Liver (tissue), 9 donors: Measurements from ENCODE around the gene RET. TPM values are rescaled to one million over a fixed set of nuclear protein-coding genes. Genes with fewer than 3 reads are reported as not detected.

ENCODE experiments used
- DNase-seq: peaks from one replicate; pipeline ENCODE4 v3.0.0-alpha.2; 2017; ENCODE audit warnings: low spot score
- H3K27ac ChIP-seq, 2 donors: one replicate each; pipeline ENCODE4 v1.7.0; 2013; ENCODE audit warnings: inconsistent platforms in 2 of 2, low read length in 2 of 2, control low read depth in 1 of 2, low read depth in 1 of 2, mild to moderate bottlenecking in 1 of 2
- H3K27me3 ChIP-seq, 4 donors: one replicate each; pipeline versions ENCODE4 v1.6.1 to v1.7.0; 2013; ENCODE audit warnings: low read length in 3 of 4, inconsistent platforms in 1 of 4, mild to moderate bottlenecking in 1 of 4, moderate library complexity in 1 of 4; ENCODE audit not compliant: control insufficient read depth in 4 of 4, insufficient read depth in 4 of 4
- H3K36me3 ChIP-seq, 4 donors: one replicate each; pipeline versions ENCODE4 v1.6.1 to v1.7.0; 2013; ENCODE audit warnings: low read length in 3 of 4, mild to moderate bottlenecking in 3 of 4, low read depth in 1 of 4, moderate library complexity in 1 of 4; ENCODE audit not compliant: control insufficient read depth in 4 of 4, insufficient read depth in 3 of 4
- H3K4me1 ChIP-seq, 4 donors: one replicate each; pipeline versions ENCODE4 v1.6.1 to v1.7.0; 2013; ENCODE audit warnings: low read length in 3 of 4, mild to moderate bottlenecking in 3 of 4, moderate library complexity in 1 of 4; ENCODE audit not compliant: control insufficient read depth in 4 of 4, insufficient read depth in 4 of 4
- H3K4me3 ChIP-seq, 3 donors: one replicate each; pipeline versions ENCODE4 v1.6.1 to v1.7.0; 2013; ENCODE audit warnings: low read length in 3 of 3, control low read depth in 1 of 3, low read depth in 1 of 3, mild to moderate bottlenecking in 1 of 3
- H3K9ac ChIP-seq, 2 donors: one replicate each; pipeline ENCODE4 v1.7.0; 2013; ENCODE audit warnings: low read length in 2 of 2, mild to moderate bottlenecking in 2 of 2, moderate library complexity in 2 of 2, control low read depth in 1 of 2, low read depth in 1 of 2
- H3K9me3 ChIP-seq, 4 donors: one replicate each; pipeline versions ENCODE4 v1.6.1 to v1.7.0; 2013; ENCODE audit warnings: low read length in 3 of 4; ENCODE audit not compliant: control insufficient read depth in 4 of 4
- EGR1 ChIP-seq, 2 donors: IDR thresholded peaks; 2 replicates each; pipeline ENCODE4 v1.6.1; 2016 to 2018; ENCODE audit warnings: antibody characterized with exemption in 2 of 2, low read depth in 2 of 2
- FOXA1 ChIP-seq: IDR thresholded peaks from 2 replicates; pipeline ENCODE4 v1.6.1; 2016; ENCODE audit warnings: antibody characterized with exemption
- FOXA2 ChIP-seq: IDR thresholded peaks from 2 replicates; pipeline ENCODE4 v1.6.1; 2016; ENCODE audit warnings: antibody characterized with exemption
- GABPA ChIP-seq, 2 donors: IDR thresholded peaks in 1 of 2; conservative IDR thresholded peaks in 1 of 2; 2 replicates each; pipeline ENCODE4 v1.6.1; 2016; ENCODE audit warnings: antibody characterized with exemption in 2 of 2, mild to moderate bottlenecking in 1 of 2, moderate library complexity in 1 of 2
- HNF4A ChIP-seq, 2 donors: conservative IDR thresholded peaks; 2 replicates each; pipeline ENCODE4 v1.6.1; 2016; ENCODE audit warnings: antibody characterized with exemption in 2 of 2, mild to moderate bottlenecking in 2 of 2
- HNF4G ChIP-seq: IDR thresholded peaks from 2 replicates; pipeline ENCODE4 v1.6.1; 2016; ENCODE audit warnings: antibody characterized with exemption
- JUND ChIP-seq, 2 donors: IDR thresholded peaks; 2 replicates each; pipeline ENCODE4 v1.6.1; 2016; ENCODE audit warnings: antibody characterized with exemption in 2 of 2
- NR2F2 ChIP-seq: IDR thresholded peaks from 2 replicates; pipeline ENCODE4 v1.6.1; 2016; ENCODE audit warnings: antibody characterized with exemption
- RAD21 ChIP-seq, 2 donors: IDR thresholded peaks; 2 replicates each; pipeline ENCODE4 v1.6.1; 2016; ENCODE audit warnings: antibody characterized with exemption in 2 of 2, mild to moderate bottlenecking in 2 of 2
- RXRA ChIP-seq, 2 donors: IDR thresholded peaks; 2 replicates each; pipeline ENCODE4 v1.6.1; 2017 to 2018; ENCODE audit warnings: antibody characterized with exemption in 2 of 2, mild to moderate bottlenecking in 1 of 2
- SP1 ChIP-seq: IDR thresholded peaks from 2 replicates; pipeline ENCODE4 v1.6.1; 2018; ENCODE audit warnings: antibody characterized with exemption, mild to moderate bottlenecking
- TAF1 ChIP-seq: conservative IDR thresholded peaks from 2 replicates; pipeline ENCODE4 v1.6.1; 2016; ENCODE audit warnings: antibody characterized with exemption, mild to moderate bottlenecking
- YY1 ChIP-seq: IDR thresholded peaks from 2 replicates; pipeline ENCODE4 v1.6.1; 2016; ENCODE audit warnings: antibody characterized with exemption, mild to moderate bottlenecking
- WGBS: extraction: QIAGEN DNeasy Blood & Tissue Kit; methylation state at CpG from one replicate; pipeline ENCODE4 v1.1.7; 2013; 5-methylcytosine and 5-hydroxymethylcytosine counted together
- polyA plus RNA-seq, 2 donors: library from polyadenylated mRNA; stranded (reverse) in 1 of 2; unstranded in 1 of 2; fragments of 200-250 nt in 1 of 2; fragments of >200 nt in 1 of 2; fragmentation: Nextera tagmentation in 1 of 2; extraction: Ambion mirVana in 1 of 2; gene quantifications; one replicate each; pipeline versions ENCODE4 v1.2.1 to v1.2.3, GENCODE V29; 2013 to 2015
- total RNA-seq, 2 donors: library from RNA; depleted of rRNA; stranded (reverse); fragments of >200 nt; gene quantifications; one replicate each; pipeline ENCODE4 v1.2.3, GENCODE V29; 2014
- TF ChIP-seq, protein P1 (sequence below): fragments of 150-350 bp; IDR thresholded peaks from 2 replicates; pipeline ENCODE4 v1.5.1; 2017; ENCODE audit warnings: improper control_type of control experiment, low read depth, low read length; ENCODE audit not compliant: missing input control
- TF ChIP-seq, protein P2 (sequence below): IDR thresholded peaks from 2 replicates; pipeline ENCODE4 v1.6.1; 2016; ENCODE audit warnings: antibody characterized with exemption
- TF ChIP-seq, protein P3 (sequence below): IDR thresholded peaks from 2 replicates; pipeline ENCODE4 v1.6.1; 2016; ENCODE audit warnings: antibody characterized with exemption
- TF ChIP-seq, protein P4 (sequence below): IDR thresholded peaks from 2 replicates; pipeline ENCODE4 v1.6.1; 2016; ENCODE audit warnings: antibody characterized with exemption
- TF ChIP-seq, protein P5 (sequence below): IDR thresholded peaks from 2 replicates; pipeline ENCODE4 v1.6.1; 2016; ENCODE audit warnings: antibody characterized with exemption, mild to moderate bottlenecking
- donor health status: healthy.
- donor health status: healthy.
- donor health status: healthy.
- donor health status: healthy.
- donor health status: healthy.

RET gene
- total and polyA plus RNA-seq, 4 donors = 0.09 to 2.5 (median 0.33) TPM; not detected in 1

DNA sequence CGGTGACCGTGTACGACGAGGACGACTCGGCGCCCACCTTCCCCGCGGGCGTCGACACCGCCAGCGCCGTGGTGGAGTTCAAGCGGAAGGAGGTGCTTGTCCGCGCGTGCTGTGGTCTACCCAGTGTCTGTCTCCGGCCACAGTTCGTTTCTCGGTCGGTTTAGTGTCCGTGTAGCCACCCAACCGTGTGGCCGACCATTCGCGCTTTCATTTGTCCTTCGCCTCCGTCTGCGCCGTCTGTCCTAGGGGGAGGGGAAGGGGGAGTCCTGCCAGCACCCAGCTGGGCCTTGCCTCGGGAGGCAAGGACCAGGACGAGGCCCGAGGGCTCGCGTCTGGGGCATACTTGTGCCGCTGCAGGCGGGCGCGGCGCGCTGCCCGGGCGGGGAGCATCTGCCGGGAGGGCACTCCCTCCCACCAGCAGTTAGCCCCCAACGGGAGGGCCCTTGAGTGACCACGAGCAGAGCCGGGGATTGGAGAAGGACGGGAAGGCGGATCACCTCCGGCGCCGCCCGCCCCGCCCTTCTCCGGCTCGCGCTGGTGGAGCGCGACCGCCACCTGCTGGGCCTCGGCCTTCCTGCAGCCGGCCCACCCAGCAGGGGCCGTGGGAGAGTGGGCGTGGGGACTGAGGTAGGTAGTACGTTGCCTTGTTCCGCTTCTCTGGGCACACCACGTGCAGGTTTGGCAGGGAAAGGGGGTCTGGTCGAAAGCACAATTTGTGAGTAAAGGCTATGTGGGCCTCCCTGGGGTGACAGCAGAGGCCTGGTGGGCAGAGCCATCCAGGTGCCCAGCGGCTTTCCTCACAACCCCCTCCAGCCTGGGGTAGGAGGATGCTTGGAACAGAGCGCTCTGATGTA is 28.5 kb downstream of the RET start:
- no peaks in the 10 kb centered on the region for H3K9me3 ChIP-seq
- no peaks in the 10 kb centered on the region for H3K36me3 ChIP-seq
- no peaks in the 10 kb centered on the region for H3K27me3 ChIP-seq
- peak; percentile 75 for DNase-seq
- H3K4me1 ChIP-seq = peaks cover 3 to 13% (median 8%) of the 10 kb centered on the region in 4 donors
- TF ChIP-seq, protein P1, sequence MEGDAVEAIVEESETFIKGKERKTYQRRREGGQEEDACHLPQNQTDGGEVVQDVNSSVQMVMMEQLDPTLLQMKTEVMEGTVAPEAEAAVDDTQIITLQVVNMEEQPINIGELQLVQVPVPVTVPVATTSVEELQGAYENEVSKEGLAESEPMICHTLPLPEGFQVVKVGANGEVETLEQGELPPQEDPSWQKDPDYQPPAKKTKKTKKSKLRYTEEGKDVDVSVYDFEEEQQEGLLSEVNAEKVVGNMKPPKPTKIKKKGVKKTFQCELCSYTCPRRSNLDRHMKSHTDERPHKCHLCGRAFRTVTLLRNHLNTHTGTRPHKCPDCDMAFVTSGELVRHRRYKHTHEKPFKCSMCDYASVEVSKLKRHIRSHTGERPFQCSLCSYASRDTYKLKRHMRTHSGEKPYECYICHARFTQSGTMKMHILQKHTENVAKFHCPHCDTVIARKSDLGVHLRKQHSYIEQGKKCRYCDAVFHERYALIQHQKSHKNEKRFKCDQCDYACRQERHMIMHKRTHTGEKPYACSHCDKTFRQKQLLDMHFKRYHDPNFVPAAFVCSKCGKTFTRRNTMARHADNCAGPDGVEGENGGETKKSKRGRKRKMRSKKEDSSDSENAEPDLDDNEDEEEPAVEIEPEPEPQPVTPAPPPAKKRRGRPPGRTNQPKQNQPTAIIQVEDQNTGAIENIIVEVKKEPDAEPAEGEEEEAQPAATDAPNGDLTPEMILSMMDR = peak; percentile 98
- TF ChIP-seq SP1 (no peak), YY1 (no peak), RXRA (IDR thresholded peaks at IDR 0.05) (no peak), NR2F2 (no peak), JUND (IDR thresholded peaks at IDR 0.05) (no peak), EGR1 (IDR thresholded peaks at IDR 0.05; ENCODE audit: low read depth in 2 of 2) (no peak), HNF4A (conservative IDR thresholded peaks at IDR 0.05) (no peak), GABPA (IDR thresholded peaks at IDR 0.05 in 1 of 2, conservative IDR thresholded peaks at IDR 0.05 in 1 of 2) (no peak), HNF4G (no peak), FOXA1 (no peak), TAF1 (no peak), FOXA2 (no peak), RAD21 (IDR thresholded peaks at IDR 0.05) (peak; percentile 96 to 99)
- TF ChIP-seq, protein P2, sequence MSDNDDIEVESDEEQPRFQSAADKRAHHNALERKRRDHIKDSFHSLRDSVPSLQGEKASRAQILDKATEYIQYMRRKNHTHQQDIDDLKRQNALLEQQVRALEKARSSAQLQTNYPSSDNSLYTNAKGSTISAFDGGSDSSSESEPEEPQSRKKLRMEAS = no peak
- TF ChIP-seq, protein P3, sequence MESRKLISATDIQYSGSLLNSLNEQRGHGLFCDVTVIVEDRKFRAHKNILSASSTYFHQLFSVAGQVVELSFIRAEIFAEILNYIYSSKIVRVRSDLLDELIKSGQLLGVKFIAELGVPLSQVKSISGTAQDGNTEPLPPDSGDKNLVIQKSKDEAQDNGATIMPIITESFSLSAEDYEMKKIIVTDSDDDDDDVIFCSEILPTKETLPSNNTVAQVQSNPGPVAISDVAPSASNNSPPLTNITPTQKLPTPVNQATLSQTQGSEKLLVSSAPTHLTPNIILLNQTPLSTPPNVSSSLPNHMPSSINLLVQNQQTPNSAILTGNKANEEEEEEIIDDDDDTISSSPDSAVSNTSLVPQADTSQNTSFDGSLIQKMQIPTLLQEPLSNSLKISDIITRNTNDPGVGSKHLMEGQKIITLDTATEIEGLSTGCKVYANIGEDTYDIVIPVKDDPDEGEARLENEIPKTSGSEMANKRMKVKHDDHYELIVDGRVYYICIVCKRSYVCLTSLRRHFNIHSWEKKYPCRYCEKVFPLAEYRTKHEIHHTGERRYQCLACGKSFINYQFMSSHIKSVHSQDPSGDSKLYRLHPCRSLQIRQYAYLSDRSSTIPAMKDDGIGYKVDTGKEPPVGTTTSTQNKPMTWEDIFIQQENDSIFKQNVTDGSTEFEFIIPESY = no peak
- TF ChIP-seq, protein P4, sequence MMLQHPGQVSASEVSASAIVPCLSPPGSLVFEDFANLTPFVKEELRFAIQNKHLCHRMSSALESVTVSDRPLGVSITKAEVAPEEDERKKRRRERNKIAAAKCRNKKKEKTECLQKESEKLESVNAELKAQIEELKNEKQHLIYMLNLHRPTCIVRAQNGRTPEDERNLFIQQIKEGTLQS = no peak
- TF ChIP-seq, protein P5, sequence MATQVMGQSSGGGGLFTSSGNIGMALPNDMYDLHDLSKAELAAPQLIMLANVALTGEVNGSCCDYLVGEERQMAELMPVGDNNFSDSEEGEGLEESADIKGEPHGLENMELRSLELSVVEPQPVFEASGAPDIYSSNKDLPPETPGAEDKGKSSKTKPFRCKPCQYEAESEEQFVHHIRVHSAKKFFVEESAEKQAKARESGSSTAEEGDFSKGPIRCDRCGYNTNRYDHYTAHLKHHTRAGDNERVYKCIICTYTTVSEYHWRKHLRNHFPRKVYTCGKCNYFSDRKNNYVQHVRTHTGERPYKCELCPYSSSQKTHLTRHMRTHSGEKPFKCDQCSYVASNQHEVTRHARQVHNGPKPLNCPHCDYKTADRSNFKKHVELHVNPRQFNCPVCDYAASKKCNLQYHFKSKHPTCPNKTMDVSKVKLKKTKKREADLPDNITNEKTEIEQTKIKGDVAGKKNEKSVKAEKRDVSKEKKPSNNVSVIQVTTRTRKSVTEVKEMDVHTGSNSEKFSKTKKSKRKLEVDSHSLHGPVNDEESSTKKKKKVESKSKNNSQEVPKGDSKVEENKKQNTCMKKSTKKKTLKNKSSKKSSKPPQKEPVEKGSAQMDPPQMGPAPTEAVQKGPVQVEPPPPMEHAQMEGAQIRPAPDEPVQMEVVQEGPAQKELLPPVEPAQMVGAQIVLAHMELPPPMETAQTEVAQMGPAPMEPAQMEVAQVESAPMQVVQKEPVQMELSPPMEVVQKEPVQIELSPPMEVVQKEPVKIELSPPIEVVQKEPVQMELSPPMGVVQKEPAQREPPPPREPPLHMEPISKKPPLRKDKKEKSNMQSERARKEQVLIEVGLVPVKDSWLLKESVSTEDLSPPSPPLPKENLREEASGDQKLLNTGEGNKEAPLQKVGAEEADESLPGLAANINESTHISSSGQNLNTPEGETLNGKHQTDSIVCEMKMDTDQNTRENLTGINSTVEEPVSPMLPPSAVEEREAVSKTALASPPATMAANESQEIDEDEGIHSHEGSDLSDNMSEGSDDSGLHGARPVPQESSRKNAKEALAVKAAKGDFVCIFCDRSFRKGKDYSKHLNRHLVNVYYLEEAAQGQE = no peak
- peak overlapping the region; percentile 11 to 68 (median 59) for H3K4me3 ChIP-seq
- WGBS = 4% methylated on average over 71 of the region's 71 CpGs
- no peak overlapping the region for H3K27ac ChIP-seq
- H3K9ac ChIP-seq = no peak overlapping the region
